ENCODE measurements around the gene PGA3. TPM values are rescaled to one million over a fixed set of nuclear protein-coding genes. Genes with fewer than 3 reads are reported as not detected.
"Not testable (repeated sequence)": the region's sequence is repeated elsewhere in the genome, so short reads cannot be mapped to it uniquely, and the experiment has no call there.

The PGA3 gene
- total RNA-seq, 2 donors from 2014 or later, result 0.97 to 3.6 TPM

DNA sequence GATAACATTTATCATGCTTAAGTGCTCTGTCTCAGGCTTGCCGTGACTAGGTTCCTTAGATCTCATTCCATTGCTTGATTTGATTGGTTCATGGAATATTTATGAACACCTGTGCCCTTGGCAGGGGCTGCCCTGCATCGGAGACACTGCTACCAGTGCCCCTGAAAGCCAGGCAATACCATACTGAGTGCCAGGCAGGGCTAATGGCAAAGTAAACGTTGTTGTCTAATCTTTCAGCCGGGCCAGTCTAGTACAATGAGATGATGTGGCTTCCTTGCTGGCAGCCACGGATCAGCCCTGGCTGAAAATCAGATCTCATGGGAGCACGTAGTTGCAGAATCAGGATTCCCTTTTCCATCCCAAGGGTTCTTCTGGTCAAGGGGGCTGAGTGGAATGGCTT lies 5.0 kb upstream of the PGA3 start:
- no peak for DNase-seq
- no peak for ATAC-seq
- intact Hi-C loops (cut with DNase I), result no loop called here

DNA sequence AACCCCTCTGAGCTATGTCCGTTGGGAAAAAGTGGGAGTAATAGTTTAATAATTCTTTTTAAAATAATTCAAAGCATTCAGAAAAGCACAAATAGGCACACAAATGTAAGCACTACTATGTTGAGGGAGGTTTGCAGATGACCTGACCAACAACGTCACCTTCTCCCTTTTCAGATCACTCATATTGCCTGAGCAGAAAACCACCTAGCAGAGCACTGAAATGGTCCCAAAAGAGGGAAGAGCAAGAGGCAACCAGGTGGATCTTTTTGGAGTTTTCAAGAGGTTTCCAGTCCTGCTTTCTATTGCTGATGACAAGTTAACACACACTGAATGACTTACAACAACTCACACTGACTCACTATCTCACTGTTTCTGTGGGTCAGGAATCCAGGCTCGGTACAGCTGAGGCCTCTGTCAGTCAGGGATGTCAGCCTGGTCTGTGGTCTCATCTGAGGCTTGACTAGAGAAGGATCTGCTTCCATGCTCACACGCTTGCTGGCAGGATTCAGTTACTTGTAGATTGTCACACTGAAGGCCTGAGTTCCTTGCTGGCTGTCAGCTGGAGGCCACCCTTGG lies 4.3 kb upstream of the PGA3 start:
- ATAC-seq (no peak), DNase-seq (no peak)
- intact Hi-C loops (cut with DNase I), result no loop called here

DNA sequence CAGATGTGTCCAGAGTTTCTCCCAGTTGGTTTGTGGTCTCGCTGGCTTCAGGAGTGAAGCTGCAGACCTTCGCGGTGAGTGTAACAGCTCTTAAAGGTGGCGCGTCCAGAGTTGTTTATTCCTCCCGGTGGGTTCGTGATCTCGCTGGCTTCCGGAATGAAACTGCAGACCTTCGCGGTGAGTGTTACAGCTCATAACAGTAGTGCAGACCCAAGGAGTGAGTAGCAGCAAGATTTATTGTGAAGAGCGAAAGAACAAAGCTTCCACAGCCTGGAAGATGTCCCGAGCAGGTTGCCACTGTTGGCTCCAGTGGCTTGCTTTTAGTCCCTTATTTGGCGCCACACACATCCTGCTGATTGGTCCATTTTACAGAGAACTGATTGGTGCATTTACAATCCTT lies 1.8 kb upstream of the PGA3 start:
- intact Hi-C loops (cut with DNase I), result no loop called here
- no peak for DNase-seq
- no peak for ATAC-seq

DNA sequence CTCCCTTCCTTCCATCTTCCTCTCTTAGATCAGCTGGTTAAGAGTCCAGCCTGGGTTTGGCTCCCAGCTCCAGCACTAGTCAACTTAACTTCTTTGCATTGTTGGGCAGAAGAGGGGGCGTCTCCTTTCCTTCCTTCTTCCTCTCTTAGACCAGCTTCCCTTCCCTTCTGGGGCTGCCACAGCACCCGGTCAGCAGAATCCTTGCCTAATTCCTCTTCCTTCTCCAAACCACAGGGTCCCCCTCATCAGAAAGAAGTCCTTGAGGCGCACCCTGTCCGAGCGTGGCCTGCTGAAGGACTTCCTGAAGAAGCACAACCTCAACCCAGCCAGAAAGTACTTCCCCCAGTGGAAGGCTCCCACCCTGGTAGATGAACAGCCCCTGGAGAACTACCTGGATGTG lies 558 bp downstream of the PGA3 start:
- ATAC-seq, result peak; percentile 63 to 66
- DNase-seq; intact Hi-C loops (cut with DNase I): not testable (repeated sequence)

DNA sequence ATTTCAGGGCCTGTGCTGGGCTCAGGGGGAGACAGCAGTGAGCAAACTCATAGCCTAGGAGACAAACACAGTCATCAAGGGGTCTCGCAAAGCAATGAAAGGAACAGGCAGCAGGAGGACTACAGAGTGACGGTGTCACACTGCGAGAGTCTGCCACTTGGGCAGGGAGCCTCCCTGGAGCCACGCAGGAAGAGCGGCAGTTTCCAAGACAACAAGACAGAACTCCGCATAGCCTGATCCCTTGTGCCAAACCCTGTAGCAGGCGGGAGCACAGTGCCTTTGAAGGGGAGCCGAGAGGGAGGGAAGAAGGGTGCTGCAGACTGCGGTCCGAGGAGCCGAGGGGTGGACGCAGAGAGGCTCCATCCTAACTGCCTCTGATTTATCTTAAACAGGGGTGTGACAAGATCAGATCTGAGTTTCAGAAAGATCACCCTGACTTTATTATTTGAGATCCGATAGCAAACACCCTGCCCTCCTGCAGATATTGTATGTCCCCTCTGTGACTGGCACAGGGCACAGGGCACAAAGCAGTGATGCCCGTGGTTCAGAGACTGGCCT lies 1.3 kb downstream of the PGA3 start:
- ATAC-seq; intact Hi-C loops (cut with DNase I); DNase-seq: not testable (repeated sequence)

DNA sequence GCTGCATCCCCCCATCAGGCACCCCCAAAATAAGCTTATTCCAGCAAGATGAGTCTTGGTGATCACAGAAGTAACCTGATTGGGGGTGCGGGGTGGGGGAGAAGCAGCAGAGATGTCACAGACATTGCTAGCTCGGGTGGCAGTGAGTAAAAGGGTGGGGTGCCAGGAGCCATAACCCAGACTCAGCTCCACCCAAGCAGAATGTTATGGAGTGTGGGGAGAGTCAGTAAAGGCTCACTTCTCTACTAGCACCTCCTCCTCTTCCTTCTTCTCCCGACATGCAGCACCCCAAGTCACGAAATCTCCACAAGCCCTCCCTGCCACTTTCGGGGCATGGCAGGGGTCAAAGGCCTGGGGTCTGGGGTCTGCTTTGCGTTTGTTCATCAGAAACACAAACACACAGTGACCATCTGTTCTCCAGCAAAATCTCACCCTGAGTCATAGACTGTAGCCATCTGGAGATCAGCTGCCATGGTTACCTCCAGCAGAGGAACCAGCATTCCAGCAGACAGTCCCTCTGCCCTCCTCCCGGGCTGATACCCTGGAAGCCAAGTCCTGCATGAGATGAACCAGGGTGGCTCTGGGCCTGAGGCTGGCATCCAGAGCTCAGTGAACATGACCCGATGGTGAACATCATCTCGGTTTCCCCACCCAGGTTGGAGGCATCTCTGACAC lies 4.5 kb downstream of the PGA3 start:
- DNase-seq; intact Hi-C loops (cut with DNase I); ATAC-seq: not testable (repeated sequence)

DNA sequence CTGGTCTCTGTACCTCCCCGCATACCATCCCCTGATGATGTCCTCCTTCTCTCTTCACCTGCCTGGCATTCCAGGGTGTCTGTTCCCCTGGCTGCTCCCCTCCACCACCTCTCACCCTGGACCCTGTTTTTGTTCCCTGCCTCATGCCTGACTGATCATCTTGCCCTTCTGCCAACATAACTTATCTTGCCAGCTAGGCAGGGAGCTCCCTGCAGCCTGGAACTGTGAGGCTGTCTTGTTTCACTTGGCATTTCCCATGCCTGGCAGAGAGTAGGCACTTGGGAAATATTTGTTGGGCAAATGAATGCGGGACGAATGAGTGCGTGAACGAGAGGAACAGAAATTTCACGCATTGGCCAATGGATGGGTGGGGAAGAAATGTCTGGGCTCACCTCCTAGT lies 7.3 kb downstream of the PGA3 start:
- DNase-seq; intact Hi-C loops (cut with DNase I): not testable (repeated sequence)
- ATAC-seq, result peak; percentile 44 to 64

DNA sequence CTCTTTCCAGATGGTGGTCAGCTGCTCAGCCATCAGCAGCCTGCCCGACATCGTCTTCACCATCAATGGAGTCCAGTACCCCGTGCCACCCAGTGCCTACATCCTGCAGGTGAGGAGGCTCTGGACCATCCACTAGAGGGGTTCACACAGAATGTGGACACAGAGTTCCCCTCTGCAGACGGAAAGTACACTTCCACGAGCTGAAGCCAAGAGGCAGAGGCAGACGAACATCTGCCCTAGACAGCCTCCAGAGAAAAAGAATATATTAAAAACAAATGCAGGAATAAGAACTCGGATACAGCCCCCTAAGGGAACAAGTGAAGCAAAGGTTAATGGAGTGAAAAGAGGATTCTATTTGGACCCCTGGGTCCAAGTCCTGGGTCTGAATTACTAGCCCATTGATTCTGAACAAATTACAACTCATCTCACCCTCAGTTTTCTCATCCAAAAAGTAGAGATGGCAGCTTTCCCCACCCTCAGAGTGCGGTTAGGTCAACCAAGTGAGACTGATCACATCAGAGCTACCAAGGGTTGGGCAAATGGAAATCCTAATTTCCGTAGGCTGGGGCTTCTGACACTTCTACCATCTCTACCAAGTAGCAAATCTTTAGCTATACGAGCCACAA lies 8.1 kb downstream of the PGA3 start:
- ATAC-seq; intact Hi-C loops (cut with DNase I); DNase-seq: not testable (repeated sequence)

DNA sequence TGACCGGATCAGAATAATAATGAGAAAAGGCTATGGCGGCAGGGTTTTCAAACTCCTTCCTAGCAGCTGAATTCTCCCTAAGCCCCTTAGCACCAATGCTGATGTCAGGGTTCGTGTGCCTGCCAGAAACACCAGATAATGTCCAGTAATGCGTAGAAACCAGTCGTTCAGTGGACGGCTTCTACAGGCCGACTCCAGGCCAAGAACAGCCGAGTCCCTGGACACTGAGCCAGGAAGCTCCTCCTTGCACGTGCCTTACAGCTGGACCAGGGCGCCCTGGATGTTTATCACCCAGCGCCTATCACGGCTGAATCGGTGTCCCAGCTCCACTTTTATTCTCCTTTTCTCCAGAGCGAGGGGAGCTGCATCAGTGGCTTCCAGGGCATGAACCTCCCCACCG lies 8.9 kb downstream of the PGA3 start:
- intact Hi-C loops (cut with DNase I); DNase-seq: not testable (repeated sequence)
- peak; percentile 37 to 75 for ATAC-seq

DNA sequence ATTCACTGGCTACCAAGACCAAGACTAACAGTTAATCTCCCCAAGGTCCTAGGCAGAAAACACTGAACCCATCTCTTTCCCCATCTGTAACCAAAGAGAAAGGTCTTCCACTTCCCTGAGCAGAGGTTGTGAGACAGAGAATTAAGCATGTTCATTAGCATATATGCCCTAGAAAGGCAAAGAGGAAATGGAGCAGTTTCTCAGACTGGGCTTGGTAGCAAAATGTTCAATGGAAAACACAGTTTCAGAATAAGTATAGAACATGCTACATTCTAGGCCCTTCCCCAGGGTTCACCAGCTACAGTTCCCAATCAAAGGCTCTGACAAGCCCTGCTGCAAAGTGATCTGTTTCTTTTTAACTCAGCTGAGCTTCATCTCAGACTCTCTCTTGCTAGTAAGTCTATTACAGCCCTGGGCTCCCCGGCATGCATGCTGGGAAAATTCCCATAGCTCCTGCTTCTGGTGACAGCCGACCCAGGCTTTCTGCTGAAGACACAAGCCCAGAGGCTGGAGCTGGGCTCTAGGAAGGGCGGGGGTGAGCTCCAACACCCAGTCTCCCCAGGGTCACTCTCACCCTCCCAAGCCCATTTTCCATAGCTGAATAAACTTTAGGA lies 10.5 kb downstream of the PGA3 start:
- ATAC-seq; intact Hi-C loops (cut with DNase I); DNase-seq: not testable (repeated sequence)

DNA sequence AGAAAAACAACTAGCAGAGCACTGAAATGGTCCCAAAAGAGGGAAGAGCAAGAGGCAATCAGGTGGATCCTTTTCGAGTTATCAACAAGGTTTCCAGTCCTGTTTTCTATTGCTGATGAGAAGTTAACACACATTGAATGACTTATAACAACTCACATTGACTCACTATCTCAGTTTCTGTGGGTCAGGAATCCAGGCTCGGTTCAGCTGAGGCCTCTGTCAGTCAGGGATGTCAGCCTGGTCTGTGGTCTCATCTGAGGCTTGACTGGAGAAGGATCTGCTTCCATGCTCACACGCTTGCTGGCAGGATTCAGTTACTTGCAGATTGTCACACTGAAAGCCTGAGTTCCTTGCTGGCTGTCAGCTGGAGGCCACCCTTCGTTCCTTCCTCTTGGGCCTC lies 15.0 kb downstream of the PGA3 start:
- intact Hi-C loops (cut with DNase I); ATAC-seq; DNase-seq: not testable (repeated sequence)

DNA sequence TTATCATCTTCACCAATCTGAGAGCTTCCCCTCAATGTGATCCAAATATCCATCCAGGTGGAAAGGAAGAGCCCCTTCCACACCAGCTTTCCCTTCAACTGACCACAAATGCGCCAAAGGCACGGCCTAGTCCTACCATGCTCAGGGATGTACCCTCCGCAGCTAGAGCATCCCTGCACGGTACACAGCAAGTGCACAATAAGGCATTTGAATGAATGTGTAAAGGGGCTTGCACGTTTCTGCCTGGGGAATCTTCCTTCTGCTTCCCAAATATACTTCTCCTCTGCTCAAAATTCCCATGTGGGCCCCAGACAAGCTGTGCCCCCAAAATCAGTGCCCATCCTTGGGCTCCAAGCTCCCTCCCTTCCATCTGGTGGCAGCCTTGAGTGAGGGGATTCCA lies 15.7 kb downstream of the PGA3 start:
- intact Hi-C loops (cut with DNase I); ATAC-seq; DNase-seq: not testable (repeated sequence)

DNA sequence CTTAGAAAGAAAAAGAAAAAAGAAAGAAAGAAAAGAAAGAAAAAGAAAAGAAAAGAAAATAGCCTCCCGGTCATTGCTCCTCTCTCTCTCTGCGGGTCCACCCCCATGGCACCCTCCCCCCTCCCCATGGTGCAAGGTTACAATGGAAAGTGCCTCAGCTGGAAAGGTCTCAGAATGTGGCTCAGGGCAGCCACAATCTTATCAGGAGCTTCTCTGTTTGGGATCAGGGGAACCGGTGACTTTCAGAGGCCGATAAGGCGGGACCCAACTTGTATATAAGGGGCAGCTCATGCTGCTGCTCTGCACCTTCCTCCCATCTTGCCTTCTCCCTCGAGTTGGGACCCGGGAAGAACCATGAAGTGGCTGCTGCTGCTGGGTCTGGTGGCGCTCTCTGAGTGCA lies 18.7 kb downstream of the PGA3 start, which contains the start of gene PGA4:
TSS of gene PGA4 (plus strand) at position 301 of the 400 bp plus-strand sequence. CDS start at position 355, 54 bp downstream.
- DNase-seq; ATAC-seq; intact Hi-C loops (cut with DNase I): not testable (repeated sequence)

DNA sequence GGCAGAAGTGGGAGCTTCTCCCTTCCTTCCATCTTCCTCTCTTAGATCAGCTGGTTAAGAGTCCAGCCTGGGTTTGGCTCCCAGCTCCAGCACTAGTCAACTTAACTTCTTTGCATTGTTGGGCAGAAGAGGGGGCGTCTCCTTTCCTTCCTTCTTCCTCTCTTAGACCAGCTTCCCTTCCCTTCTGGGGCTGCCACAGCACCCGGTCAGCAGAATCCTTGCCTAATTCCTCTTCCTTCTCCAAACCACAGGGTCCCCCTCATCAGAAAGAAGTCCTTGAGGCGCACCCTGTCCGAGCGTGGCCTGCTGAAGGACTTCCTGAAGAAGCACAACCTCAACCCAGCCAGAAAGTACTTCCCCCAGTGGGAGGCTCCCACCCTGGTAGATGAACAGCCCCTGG lies 19.4 kb downstream of the PGA3 start:
- peak; percentile 41 to 73 for ATAC-seq
- intact Hi-C loops (cut with DNase I); DNase-seq: not testable (repeated sequence)

DNA sequence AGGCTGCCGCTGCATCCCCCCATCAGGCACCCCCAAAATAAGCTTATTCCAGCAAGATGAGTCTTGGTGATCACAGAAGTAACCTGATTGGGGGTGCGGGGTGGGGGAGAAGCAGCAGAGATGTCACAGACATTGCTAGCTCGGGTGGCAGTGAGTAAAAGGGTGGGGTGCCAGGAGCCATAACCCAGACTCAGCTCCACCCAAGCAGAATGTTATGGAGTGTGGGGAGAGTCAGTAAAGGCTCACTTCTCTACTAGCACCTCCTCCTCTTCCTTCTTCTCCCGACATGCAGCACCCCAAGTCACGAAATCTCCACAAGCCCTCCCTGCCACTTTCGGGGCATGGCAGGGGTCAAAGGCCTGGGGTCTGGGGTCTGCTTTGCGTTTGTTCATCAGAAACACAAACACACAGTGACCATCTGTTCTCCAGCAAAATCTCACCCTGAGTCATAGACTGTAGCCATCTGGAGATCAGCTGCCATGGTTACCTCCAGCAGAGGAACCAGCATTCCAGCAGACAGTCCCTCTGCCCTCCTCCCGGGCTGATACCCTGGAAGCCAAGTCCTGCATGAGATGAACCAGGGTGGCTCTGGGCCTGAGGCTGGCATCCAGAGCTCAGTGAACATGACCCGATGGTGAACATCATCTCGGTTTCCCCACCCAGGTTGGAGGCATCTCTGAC lies 23.3 kb downstream of the PGA3 start:
- intact Hi-C loops (cut with DNase I); ATAC-seq; DNase-seq: not testable (repeated sequence)

DNA sequence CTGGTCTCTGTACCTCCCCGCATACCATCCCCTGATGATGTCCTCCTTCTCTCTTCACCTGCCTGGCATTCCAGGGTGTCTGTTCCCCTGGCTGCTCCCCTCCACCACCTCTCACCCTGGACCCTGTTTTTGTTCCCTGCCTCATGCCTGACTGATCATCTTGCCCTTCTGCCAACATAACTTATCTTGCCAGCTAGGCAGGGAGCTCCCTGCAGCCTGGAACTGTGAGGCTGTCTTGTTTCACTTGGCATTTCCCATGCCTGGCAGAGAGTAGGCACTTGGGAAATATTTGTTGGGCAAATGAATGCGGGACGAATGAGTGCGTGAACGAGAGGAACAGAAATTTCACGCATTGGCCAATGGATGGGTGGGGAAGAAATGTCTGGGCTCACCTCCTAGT lies 26.1 kb downstream of the PGA3 start:
- DNase-seq; intact Hi-C loops (cut with DNase I): not testable (repeated sequence)
- peak; percentile 32 to 64 for ATAC-seq

DNA sequence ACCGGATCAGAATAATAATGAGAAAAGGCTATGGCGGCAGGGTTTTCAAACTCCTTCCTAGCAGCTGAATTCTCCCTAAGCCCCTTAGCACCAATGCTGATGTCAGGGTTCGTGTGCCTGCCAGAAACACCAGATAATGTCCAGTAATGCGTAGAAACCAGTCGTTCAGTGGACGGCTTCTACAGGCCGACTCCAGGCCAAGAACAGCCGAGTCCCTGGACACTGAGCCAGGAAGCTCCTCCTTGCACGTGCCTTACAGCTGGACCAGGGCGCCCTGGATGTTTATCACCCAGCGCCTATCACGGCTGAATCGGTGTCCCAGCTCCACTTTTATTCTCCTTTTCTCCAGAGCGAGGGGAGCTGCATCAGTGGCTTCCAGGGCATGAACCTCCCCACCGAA lies 27.7 kb downstream of the PGA3 start:
- peak; percentile 46 to 71 for ATAC-seq
- DNase-seq; intact Hi-C loops (cut with DNase I): not testable (repeated sequence)

DNA sequence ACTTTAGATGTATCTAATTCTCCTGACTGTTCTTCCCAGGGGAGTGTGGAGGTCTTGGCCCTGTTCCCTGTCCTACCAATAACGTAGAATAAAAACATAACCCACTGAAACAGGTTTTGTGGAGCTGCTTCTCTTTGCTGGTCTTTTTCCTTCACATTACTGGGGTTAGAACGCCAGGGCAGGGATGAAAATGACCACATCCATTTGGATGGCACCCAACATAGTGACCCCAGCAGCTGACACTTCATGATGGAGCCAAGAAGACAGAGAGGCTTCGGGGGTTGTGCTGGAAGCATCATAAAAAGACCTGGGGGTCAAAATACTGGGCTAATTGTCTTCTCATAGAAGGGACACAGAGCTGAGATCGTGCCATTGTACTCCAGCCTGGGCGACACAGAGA lies 28.3 kb downstream of the PGA3 start:
- ATAC-seq; intact Hi-C loops (cut with DNase I); DNase-seq: not testable (repeated sequence)
